HUES6 (cell line): ENCODE results near the gene IL25.
"Not testable (repeated sequence)": the region's sequence is repeated elsewhere in the genome, so short reads cannot be mapped to it uniquely, and the experiment has no call there.

Experiments used
- H3K27ac ChIP-seq: 2 replicates; pipeline ENCODE4 v1.7.0; 2013; ENCODE audit warnings: low read depth, mild to moderate bottlenecking, low read length, inconsistent platforms
- H3K27me3 ChIP-seq: 2 replicates; pipeline ENCODE4 v1.6.1; 2013; ENCODE audit warnings: low read length; ENCODE audit not compliant: control insufficient read depth, insufficient read depth
- H3K36me3 ChIP-seq: 2 replicates; pipeline ENCODE4 v1.6.1; 2013; ENCODE audit warnings: low read length; ENCODE audit not compliant: control insufficient read depth, insufficient read depth
- H3K4me1 ChIP-seq: 2 replicates; pipeline ENCODE4 v1.6.1; 2013; ENCODE audit warnings: low read length; ENCODE audit not compliant: control insufficient read depth, insufficient read depth
- H3K4me3 ChIP-seq: 2 replicates; pipeline ENCODE4 v1.5.1; 2013; ENCODE audit warnings: low read depth, low read length
- H3K9ac ChIP-seq: one replicate; pipeline ENCODE4 v1.6.1; 2013; ENCODE audit warnings: mild to moderate bottlenecking, low read length
- H3K9me3 ChIP-seq: 2 replicates; pipeline ENCODE4 v1.6.1; 2013; ENCODE audit warnings: low read depth, low read length; ENCODE audit not compliant: control insufficient read depth, insufficient read depth

Gene IL25

DNA sequence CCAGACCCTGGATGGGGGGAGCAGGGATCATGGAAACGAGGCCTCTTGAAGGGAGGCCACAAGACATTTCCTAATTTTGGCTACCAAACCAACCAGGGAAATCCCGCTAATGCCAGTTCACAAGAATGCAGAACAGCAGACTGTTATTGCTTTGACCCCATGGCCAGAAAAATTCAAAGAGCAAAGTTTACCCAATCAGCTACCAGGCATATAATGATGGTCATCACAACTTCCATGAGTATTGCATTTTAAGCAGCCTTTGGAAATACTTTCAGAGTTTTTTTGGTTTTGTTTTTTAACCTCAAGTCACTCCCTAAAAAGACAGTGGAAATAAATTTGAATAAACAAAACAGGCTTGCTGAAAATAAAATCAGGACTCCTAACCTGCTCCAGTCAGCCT is at the start of gene IL25:
TSS of gene IL25 (plus strand) at position 301 of the 400 bp plus-strand sequence.
- Histone ChIP-seq H3K4me3 (no peak within 1 kb of the TSS), H3K9me3 (no peaks in the 10 kb centered on the region), H3K27me3 (peaks cover 52% of the 10 kb centered on the region), H3K9ac (no peak within 1 kb of the TSS), H3K36me3 (no peaks in the 10 kb centered on the region), H3K27ac (no peak within 1 kb of the TSS), H3K4me1 (peaks cover 8% of the 10 kb centered on the region)

- Histone ChIP-seq H3K9me3 (no peaks in the 10 kb centered on the region), H3K4me1 (peaks cover 13% of the 10 kb centered on the region; the same call in 1 of the 2 replicates), H3K27ac (no peak overlapping the region), H3K4me3 (no peak overlapping the region), H3K9ac (no peak overlapping the region), H3K36me3 (peaks cover 35% of the 10 kb centered on the region), H3K27me3 (no peaks in the 10 kb centered on the region)
These were observed 48.7 kb upstream of the IL25 start for GRCh38 chr14:23323838-23324454.

DNA sequence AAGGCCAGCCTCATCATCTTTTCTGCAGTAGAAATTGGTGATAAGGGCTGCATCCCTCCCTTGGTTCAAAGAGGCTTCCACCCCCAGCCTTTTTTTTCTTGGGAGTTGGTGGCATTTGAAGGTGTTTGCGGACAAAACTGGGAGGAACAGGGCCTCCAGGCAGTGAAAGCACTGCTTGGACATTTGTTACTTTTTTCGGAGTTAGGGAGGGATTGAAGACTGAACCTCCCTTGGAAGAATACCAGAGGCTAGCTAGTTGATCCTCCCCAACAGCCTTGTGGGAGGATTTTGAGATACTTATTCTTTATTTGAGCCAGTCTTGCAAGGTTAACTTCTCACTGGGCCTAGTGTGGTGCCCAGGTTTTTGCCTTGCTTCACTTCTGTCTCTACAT is 48.2 kb upstream of the IL25 start:
- Histone ChIP-seq H3K4me1 (peaks cover 13% of the 10 kb centered on the region; the same call in 1 of the 2 replicates), H3K27me3 (no peaks in the 10 kb centered on the region), H3K27ac (no peak overlapping the region), H3K36me3 (peaks cover 35% of the 10 kb centered on the region), H3K4me3 (no peak overlapping the region), H3K9me3 (no peaks in the 10 kb centered on the region), H3K9ac (no peak overlapping the region)

GRCh38 chr14:23324993-23325392 is 47.6 kb upstream of the IL25 start:
- Histone ChIP-seq H3K36me3 (peaks cover 35% of the 10 kb centered on the region), H3K4me1 (peaks cover 11% of the 10 kb centered on the region; the same call in 1 of the 2 replicates), H3K27me3 (no peaks in the 10 kb centered on the region), H3K9ac (no peak overlapping the region), H3K9me3 (no peaks in the 10 kb centered on the region), H3K27ac (no peak overlapping the region), H3K4me3 (no peak overlapping the region)

GRCh38 chr14:23325746-23326145 is 46.9 kb upstream of the IL25 start:
- H3K27ac ChIP-seq, result not testable (repeated sequence)

GRCh38 chr14:23326491-23327332 is 45.9 kb upstream of the IL25 start:
- Histone ChIP-seq H3K36me3 (peaks cover 35% of the 10 kb centered on the region), H3K9ac (no peak overlapping the region), H3K27me3 (no peaks in the 10 kb centered on the region), H3K27ac (no peak overlapping the region), H3K9me3 (no peaks in the 10 kb centered on the region), H3K4me3 (no peak overlapping the region), H3K4me1 (peaks cover 5% of the 10 kb centered on the region; the same call in 1 of the 2 replicates)

More at GRCh38 chr14:23325746-23326145, 46.9 kb upstream of the IL25 start:
- H3K27me3 ChIP-seq, H3K4me1 ChIP-seq, H3K9ac ChIP-seq, H3K4me3 ChIP-seq, H3K9me3 ChIP-seq: not testable (repeated sequence)
- peaks cover 35% of the 10 kb centered on the region for H3K36me3 ChIP-seq

GRCh38 chr14:23327947-23328744 is 44.5 kb upstream of the IL25 start:
- Histone ChIP-seq H3K27me3 (no peaks in the 10 kb centered on the region), H3K27ac (no peak overlapping the region), H3K4me1 (no peaks in the 10 kb centered on the region), H3K36me3 (peaks cover 23% of the 10 kb centered on the region), H3K9me3 (no peaks in the 10 kb centered on the region), H3K4me3 (no peak overlapping the region), H3K9ac (no peak overlapping the region)

DNA sequence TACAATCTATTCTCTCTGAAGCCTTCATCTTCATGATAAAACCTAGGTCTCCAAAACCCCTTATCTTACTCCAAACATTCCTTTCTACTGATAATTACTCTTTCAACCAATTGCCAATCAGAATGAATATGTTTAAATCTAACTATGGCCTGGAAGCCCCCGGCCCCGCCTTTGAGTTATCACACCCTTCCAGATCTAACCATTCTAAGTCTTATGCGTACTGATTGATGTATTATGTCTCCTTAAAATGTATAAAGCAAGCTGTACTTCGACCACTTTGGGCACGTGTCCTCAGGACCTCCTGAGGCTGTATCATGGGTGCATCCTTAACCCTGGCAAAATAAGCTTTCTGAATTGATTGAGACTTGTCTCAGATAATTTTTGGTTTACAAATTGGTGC is 37.0 kb upstream of the IL25 start:
- peaks cover 23% of the 10 kb centered on the region for H3K9me3 ChIP-seq
- no peak overlapping the region for H3K4me3 ChIP-seq

DNA sequence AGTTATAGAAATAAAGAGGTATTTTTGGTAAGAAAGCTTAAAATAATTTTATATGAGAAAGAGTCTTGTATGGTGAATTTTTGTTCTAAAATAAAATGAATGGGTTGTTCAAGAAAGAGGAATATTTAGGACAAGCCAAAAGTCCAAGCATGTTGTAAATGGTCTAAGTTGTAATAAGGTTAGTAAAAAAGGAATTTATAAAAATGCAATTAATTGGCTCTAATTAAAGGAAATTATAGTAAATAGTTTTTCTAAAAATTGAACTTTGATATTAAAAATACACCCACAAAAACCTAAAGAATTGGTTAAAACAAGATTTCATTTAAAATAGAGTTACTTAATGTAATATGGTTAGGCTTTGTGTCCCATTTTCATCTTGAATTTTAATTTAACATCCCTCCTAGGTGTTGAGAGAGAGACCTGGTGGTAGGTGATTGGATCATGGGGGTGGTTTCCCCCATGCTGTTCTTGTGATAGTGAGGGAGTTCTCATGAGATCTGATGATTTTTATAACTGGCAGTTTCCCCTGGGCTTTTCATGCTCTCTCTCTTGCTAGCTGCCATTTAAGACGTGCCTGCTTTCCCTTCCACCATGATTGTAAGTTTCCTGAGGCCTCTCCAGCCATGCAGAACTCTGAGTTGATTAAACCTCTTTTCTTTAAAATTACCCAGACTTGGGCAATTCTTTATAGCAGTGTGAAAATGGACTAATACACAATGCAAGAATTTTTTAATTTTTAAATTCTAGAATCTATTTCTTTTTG is 32.9 kb upstream of the IL25 start:
- Histone ChIP-seq H3K9ac (no peak overlapping the region), H3K4me3 (no peak overlapping the region), H3K27ac (no peak overlapping the region), H3K27me3 (no peaks in the 10 kb centered on the region), H3K9me3 (peaks cover 35% of the 10 kb centered on the region), H3K4me1 (no peaks in the 10 kb centered on the region), H3K36me3 (no peaks in the 10 kb centered on the region)

More for the DNA sequence above, 37.0 kb upstream of the IL25 start:
- H3K27me3 ChIP-seq, result no peaks in the 10 kb centered on the region
- H3K4me1 ChIP-seq, result no peaks in the 10 kb centered on the region
- H3K27ac ChIP-seq, result no peak overlapping the region
- no peaks in the 10 kb centered on the region for H3K36me3 ChIP-seq
- H3K9ac ChIP-seq, result no peak overlapping the region

DNA sequence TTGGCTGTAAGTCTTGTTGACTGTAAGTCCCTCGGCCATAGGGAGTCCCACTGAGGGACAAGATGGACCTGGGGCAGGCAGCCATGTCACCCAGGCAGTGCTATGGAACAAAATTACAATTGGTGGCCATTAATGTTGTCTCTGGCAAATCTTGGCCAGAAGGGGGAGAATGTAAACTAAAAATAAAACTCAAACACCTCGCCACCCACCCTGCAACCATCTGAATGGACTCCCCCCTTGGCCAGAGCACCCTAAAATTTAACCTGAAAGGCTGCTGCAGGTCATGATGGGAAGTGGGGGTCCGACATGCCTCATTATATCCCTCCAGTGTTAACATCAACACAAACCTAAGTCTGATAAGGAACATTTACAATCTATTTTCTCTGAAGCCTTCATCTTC is 28.1 kb upstream of the IL25 start:
- Histone ChIP-seq H3K27ac (no peak overlapping the region), H3K4me3 (no peak overlapping the region)

More for the DNA sequence above, 28.1 kb upstream of the IL25 start:
- Histone ChIP-seq H3K9me3 (peaks cover 20% of the 10 kb centered on the region), H3K4me1 (peaks cover 11% of the 10 kb centered on the region), H3K36me3 (no peaks in the 10 kb centered on the region), H3K27me3 (no peaks in the 10 kb centered on the region), H3K9ac (no peak overlapping the region)
